ENCODE measurements around the gene PEX10.

Gene PEX10

GRCh38 chr1:2402420-2402819, 9.9 kb downstream of the PEX10 start:
- DNase-seq = no peak

- no peak for DNase-seq
Observed at GRCh38 chr1:2400950-2401649, 11.3 kb downstream of the PEX10 start.

DNA sequence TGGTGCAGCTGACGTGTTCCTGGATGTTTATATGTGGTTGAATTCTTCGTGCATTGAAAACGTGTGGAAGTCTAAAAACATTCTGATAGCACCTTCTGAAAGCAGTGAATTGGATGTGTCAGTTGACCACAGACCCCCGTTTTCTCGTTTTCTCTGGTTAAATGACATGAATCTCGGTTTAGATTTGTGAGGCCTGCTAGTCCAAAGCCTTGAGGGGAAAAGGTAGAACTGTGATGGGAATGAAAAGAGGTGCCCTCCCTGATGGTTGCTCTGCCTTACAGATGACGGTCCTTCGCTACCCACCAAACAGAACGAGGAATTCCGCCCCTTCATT, 11.8 kb downstream of the PEX10 start:
- DNase-seq = no peak

- DNase-seq = no peak
Observed at GRCh38 chr1:2399890-2400575, 12.3 kb downstream of the PEX10 start.

DNA sequence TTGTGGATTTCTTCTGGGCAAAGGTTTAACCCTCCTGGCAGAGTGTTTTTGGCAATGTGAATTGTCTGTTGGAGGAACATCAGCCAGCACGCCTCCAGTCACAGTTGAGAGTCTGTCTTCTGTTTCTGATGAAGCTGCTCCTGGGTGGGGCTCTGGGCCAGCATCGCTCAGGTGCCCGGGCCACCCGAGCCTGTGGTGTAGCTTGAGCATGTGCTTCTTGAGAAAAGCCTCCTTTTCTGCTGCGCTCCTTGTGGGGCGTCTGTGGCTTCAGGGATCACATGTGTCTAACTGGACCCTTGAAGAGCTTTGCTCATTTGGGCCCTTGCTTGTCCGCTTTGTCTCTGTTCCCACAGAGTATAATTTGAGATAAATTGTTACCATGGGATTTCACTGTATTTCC, 13.5 kb downstream of the PEX10 start:
- DNase-seq = no peak

- no peak for DNase-seq
Observed at GRCh38 chr1:2397007-2397679, 15.2 kb downstream of the PEX10 start.

GRCh38 chr1:2396476-2396875, 15.9 kb downstream of the PEX10 start:
- no peak for DNase-seq

GRCh38 chr1:2396059-2396458, 16.3 kb downstream of the PEX10 start:
- no peak for DNase-seq

- DNase-seq = no peak
Observed at GRCh38 chr1:2395245-2395644, 17.1 kb downstream of the PEX10 start.

DNA sequence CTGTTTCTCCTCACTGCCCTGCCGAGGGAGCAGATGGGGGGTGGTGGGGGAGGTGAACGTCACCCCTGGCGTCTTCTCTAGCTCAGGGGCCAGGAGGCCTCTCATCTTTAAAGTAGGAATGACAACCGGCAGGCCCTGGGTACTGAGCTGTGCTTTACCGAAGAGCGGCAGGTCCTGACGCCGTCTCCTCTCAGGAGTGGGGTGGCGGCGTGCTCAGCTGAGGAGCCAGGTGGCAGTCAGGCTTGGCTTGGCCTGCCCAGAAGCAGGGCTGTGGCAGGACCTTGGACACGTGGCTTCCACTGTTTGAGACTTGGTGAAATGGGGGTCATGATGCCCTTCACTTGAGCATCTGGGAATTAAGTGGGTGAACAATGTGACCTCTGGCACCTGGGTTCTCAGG, 17.6 kb downstream of the PEX10 start:
- no peak for DNase-seq

DNA sequence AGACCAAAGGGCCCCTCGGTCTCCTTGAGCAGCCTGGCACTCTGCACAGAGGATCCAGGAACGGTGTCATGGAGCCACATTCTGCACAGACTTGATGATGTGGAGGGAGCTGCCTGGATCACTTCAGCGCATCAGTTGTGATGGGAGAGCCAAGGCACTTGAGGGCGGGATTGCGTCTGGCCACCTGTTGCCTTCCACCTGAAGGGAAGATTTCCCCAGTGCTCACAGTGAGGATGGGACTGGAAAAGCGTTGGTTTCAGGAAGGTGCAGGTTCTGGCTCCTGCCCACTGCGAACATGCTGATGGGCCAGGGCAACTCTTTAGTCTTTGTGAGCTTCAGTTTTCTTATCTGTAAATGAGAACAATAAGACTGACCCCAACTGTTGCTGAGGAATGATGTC, 18.1 kb downstream of the PEX10 start:
- no peak for DNase-seq

DNA sequence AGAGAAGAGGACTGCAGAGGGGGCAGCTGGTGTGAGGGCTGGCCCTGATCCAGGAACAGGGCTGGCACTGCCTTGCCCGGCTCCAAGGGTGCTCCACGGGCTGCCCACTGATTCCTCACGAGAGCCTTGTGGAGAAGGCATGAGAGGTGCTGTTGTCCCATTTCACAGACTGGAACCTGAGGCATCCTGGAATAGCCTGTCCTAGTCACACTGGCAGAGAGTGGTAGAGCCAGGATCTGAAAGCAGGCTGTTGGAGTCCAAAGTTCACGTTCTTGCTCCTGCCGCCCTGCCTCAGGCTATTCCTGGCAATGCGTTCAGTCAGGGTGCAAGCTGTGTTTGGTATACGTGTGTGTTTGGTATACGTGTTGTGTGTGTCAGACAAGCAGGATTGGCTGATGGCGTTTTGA, 18.9 kb downstream of the PEX10 start:
- DNase-seq = no peak

GRCh38 chr1:2392686-2393085, 19.7 kb downstream of the PEX10 start:
- no peak for DNase-seq

GRCh38 chr1:2391931-2392509, 20.3 kb downstream of the PEX10 start:
- DNase-seq = no peak

- peak; percentile 94 for DNase-seq
Observed at GRCh38 chr1:2391041-2391930, 21.1 kb downstream of the PEX10 start, which contains the start of the genes MORN1 and RER1. Gene MORN1, minus strand, starts transcription at chr1:2391554. Its CDS starts 21 bp downstream, at chr1:2391533. Gene RER1, plus strand, starts transcription at chr1:2391841. Its CDS starts 3,950 bp downstream, at chr1:2395791.

- DNase-seq = no peak
Observed at GRCh38 chr1:2389644-2390043, 22.7 kb downstream of the PEX10 start.

DNA sequence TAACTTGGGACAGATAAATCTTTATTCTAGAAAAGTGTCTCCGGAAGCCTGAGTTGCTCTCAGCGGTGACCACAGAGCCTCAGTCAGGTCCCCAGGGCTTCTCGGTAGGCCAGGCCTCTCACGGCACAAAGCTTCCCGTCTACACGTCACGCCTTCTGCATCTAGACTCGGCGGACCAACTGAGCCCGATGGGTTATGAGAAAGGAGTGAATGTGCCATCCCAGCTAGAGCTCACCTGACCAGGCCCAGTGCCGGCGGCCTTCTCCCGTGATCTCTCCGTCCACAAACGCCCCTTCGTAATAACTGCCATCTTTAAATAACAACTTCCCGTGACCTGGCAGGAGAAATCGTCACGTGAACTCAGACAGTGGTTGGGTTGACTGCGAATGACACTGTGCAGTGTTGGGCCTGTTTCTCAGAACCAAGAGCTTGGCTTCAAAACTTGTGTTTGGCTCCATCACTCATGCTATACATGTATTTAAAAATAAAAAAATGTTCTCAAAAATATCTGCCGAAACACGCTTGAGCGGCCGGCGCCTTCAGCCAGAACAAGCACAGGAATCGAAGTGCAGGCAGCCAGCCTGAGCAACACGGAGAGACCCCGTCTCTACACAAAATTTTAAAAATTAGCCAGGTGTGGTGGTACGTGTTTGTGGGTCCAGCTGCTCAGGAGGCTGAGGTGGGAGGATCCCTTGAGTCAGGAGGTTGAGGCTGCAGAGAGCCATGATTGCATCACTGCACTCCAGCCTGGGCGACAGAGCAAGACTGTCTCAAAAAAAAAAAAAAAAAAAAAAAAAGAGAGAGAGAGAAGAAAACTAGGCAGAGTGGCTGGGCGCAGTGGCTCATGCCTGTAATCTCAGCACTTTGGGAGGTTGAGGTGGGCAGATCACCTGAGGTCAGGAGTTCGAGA, 24.1 kb downstream of the PEX10 start:
- DNase-seq = no peak

DNA sequence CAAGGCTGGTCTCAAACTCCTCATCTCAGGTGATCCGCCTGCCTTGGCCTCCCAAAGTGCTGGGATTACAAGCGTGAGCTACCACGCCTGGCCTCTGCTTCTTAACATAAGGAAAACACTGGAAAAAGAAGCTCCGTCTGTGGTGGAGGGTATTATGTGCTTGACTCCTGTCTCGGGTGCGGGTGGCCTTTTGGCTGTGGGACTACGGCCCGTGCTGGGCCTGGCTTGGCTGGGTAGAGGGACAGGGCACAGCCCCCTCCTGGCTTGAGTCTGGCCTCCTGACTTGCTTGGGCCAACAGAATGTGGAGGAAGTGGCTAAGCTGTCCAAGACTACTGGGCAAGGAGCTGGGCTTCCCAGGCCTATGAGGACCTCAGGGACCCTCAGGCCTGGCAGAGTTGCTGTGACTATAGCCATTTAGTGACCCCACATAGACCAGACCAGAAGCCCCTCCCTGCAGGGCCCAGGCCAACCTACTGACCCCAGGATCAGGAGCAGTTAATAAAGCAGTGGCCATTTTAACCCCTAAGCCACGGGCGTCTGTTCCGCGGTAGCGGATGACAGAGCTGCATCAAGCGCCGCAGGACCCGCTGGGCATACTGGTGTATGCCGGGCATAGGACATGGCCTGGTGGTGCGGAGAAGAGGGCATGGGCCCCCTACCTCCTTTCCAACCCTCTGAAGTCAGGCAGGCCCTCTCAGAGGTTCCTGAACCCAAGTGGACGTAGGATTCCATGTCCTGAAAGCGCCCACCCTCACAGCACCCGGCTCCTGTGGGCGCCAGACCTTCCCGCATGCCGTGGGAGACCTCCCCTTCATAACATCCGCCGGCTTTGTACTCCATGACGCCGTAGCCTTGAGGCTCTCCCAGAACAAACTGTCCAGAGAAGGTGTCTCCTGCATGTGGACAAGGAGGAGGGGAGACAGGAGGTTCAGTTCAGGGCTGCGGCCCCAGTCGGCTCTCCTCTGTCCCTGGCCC, 25.4 kb downstream of the PEX10 start:
- no peak for DNase-seq

- no peak for DNase-seq
Observed at GRCh38 chr1:2385606-2386280, 26.6 kb downstream of the PEX10 start.

All from GF-D8 (cell line).